Measurements from ENCODE around the gene OR2B3.
"Not testable (repeated sequence)": the region's sequence is repeated elsewhere in the genome, so short reads cannot be mapped to it uniquely, and the experiment has no call there.

- not testable (repeated sequence) for TF ChIP-seq EZH2 (IDR thresholded peaks at IDR 0.05; ENCODE audit: borderline replicate concordance); EZH2phosphoT487 (IDR thresholded peaks at IDR 0.05; ENCODE audit: low read depth, severe bottlenecking, unreplicated experiment); CTCF (IDR thresholded peaks at IDR 0.05; ENCODE audit: poor library complexity)
Measured at GRCh38 chr6:29114964-29115363, 27.9 kb upstream of the OR2B3 start.
